GM06990 (cell line): ENCODE results near the gene LANCL3.
"Not testable (repeated sequence)": the region's sequence is repeated elsewhere in the genome, so short reads cannot be mapped to it uniquely, and the experiment has no call there.

Experiments
- DNase-seq: peaks from one replicate; pipeline ENCODE4 v3.0.0-alpha.2; 2011; ENCODE audit not compliant: insufficient read length; ENCODE audit errors: extremely low read depth
- H3K27me3 ChIP-seq: replicated peaks from 2 replicates; pipeline ENCODE4 v1.6.0; 2011; ENCODE audit warnings: low read length; ENCODE audit not compliant: control insufficient read depth, insufficient read depth
- H3K36me3 ChIP-seq: 2 replicates; pipeline ENCODE4 v1.5.1; 2011; ENCODE audit warnings: low read length; ENCODE audit not compliant: control insufficient read depth, insufficient read depth
- H3K4me3 ChIP-seq: replicated peaks from 2 replicates; pipeline ENCODE4 v1.5.1; 2011; ENCODE audit warnings: low read depth, mild to moderate bottlenecking, control low read depth, low read length
- TF ChIP-seq, protein P1 (sequence below): IDR thresholded peaks from 2 replicates; pipeline ENCODE4 v1.5.1; 2011; ENCODE audit warnings: low read length, control low read depth, mild to moderate bottlenecking, inconsistent platforms; ENCODE audit not compliant: insufficient read depth, poor library complexity, severe bottlenecking

The LANCL3 gene

DNA sequence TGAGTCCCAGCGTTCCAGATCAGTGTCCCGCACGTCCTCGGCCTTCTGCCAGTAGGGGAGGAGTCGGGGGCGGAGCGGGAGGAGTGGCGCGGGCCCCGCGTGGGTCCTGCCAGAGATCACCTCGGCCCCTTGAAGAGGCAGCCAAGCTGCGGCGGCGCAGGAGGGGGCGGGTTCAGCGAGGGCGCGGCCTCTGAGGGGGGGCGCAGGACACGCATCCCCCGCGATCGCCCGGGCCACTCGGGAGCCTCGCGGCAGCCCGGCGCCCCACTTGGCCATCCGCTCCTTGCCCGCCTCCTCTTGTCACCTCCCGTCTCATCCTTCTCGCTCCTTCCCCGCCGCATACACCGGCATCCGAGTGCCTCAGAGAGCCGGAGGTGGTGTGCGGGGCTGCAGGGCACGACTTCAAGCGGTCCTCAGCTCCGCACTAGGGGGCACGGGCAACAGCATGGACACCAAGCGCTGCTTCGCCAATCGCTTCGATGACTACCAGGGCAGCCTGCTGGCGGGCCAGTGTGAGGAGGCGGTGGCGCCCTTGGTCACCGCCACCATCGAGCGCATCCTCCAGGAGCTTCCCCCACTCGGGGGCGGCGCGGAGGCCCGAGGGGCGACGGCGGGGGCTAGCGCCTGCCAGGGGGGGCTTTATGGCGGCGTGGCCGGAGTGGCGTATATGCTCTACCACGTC, at the start of gene LANCL3:
TSS of gene LANCL3 (plus strand) at position 236 of the 682 bp plus-strand sequence. CDS start at position 446, 210 bp downstream.
- not testable (repeated sequence) for H3K4me3 ChIP-seq, H3K27me3 ChIP-seq, H3K36me3 ChIP-seq
- peak; percentile 6 for DNase-seq

DNA sequence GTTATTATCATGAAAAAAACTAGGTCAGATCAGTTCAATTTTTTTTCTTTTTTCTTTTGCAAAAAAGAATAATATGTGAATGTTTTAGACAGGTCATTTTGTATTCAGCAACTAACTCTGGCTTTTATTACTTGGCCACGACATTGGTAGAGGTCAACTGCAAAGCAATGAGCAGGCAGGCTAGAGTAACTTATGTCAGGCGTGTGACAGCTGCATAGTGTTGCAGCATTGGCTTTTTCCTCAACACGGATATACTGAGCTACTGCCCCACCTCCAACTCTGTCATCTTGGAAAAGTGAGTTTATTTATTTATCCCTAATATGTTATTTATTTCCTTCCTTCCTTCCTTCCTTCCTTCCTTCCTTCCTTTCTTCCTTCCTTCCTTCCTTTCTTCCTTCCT, 47.8 kb upstream of the LANCL3 start:
- not testable (repeated sequence) for H3K4me3 ChIP-seq, H3K36me3 ChIP-seq, DNase-seq, H3K27me3 ChIP-seq

DNA sequence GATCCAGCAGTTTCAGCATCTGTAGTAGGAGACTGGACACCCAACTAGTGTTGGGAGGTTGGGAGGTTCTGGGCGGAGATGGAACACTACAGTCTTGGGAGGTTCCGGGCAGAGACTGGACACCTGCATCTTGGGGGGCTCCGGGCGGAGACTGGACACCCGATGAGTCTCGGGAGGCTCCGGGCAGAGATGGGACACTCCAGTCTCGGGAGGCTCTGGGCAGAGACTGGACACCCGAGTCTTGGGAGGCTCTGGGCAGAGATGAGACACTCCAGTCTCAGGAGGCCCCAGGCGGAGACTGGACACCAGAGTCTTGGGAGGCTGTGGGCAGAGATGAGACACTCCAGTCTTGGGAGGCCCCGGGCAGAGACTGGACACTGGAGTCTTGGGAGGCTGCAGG, 29.5 kb upstream of the LANCL3 start:
- DNase-seq, result no peak
- TF ChIP-seq, protein P1, sequence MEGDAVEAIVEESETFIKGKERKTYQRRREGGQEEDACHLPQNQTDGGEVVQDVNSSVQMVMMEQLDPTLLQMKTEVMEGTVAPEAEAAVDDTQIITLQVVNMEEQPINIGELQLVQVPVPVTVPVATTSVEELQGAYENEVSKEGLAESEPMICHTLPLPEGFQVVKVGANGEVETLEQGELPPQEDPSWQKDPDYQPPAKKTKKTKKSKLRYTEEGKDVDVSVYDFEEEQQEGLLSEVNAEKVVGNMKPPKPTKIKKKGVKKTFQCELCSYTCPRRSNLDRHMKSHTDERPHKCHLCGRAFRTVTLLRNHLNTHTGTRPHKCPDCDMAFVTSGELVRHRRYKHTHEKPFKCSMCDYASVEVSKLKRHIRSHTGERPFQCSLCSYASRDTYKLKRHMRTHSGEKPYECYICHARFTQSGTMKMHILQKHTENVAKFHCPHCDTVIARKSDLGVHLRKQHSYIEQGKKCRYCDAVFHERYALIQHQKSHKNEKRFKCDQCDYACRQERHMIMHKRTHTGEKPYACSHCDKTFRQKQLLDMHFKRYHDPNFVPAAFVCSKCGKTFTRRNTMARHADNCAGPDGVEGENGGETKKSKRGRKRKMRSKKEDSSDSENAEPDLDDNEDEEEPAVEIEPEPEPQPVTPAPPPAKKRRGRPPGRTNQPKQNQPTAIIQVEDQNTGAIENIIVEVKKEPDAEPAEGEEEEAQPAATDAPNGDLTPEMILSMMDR, result no peak
- no peak overlapping the region for H3K4me3 ChIP-seq
- no peaks in the 10 kb centered on the region for H3K27me3 ChIP-seq
- H3K36me3 ChIP-seq, result no peaks in the 10 kb centered on the region

DNA sequence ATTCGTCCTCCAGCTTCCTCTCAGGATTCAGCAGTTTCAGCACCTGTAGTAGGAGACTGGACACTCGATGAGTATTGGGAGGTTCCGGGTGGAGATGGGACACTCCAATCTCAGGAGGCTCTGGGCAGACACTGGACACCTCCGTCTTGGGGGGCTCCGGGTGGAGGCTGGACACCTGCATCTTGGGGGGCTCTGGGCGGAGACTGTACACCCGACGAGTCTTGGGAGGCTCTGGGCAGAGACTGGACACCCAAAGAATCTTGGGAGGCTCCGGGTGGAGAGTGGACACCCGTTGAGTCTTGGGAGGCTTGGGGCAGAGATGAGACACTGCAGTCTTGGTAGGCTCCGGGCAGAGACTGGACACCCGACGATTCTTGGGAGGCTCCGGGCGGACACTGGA, 28.7 kb upstream of the LANCL3 start:
- Histone ChIP-seq H3K27me3 (no peaks in the 10 kb centered on the region), H3K4me3 (no peak overlapping the region), H3K36me3 (no peaks in the 10 kb centered on the region)
- DNase-seq, result no peak
- TF ChIP-seq, protein P1, result no peak

DNA sequence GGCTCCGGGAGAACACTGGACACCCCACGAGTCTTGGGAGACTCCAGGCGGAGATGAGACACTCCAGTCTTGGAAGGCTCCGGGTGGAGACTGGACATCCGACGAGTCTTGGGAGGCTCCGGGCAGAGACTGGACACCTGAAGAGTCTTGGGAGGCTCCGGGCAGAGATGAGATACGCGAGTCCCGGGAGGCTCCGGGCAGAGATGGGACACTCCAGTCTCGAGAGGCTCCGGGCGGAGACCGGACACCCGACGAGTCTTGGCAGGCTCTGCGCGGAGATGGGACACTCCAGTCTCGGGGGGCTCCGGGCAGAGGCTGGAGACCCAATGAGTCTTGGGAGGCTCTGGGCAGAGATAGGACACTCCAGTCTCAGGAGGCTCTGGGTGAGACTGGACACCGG, 28.1 kb upstream of the LANCL3 start:
- no peak overlapping the region for H3K4me3 ChIP-seq
- no peak for DNase-seq
- TF ChIP-seq, protein P1, result no peak
- no peaks in the 10 kb centered on the region for H3K27me3 ChIP-seq
- no peaks in the 10 kb centered on the region for H3K36me3 ChIP-seq

DNA sequence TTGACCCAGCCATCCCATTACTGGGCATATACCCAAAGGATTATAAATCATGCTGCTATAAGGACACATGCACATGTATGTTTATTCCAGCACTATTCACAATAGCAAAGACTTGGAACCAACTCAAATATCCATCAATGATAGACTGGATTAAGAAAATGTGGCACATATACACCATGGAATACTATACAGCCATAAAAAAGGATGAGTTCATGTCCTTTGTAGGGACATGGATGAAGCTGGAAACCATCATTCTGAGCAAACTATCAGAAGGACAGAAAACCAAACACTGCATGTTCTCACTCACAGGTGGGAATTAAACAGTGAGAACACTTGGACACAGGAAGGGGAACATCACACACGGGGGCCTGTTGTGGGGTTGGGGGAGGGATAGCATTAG, 26.9 kb upstream of the LANCL3 start:
- not testable (repeated sequence) for H3K27me3 ChIP-seq, DNase-seq, H3K36me3 ChIP-seq, H3K4me3 ChIP-seq

DNA sequence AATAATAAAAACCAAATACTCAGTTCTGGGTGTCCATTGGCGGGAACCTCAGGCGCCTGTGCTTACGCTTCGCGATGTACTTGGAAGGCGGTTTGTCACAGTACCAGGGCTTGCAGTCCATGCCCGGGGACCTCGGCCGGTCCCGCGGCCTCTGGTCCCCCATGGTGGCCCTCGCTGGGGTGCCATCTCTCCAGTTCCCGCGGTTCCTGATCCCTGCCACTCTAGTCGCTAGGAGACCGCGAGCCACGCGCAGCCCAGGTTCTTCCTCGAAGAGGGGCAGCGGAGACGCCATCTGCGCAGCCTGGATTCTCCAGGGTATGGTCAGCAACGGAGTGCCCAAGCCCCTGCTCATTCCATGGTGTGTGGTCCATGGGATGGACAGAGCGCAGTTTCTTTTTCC, 26.4 kb upstream of the LANCL3 start:
- H3K4me3 ChIP-seq, result no peak overlapping the region
- no peaks in the 10 kb centered on the region for H3K36me3 ChIP-seq
- DNase-seq, result no peak
- H3K27me3 ChIP-seq, result no peaks in the 10 kb centered on the region
- TF ChIP-seq, protein P1, result no peak

DNA sequence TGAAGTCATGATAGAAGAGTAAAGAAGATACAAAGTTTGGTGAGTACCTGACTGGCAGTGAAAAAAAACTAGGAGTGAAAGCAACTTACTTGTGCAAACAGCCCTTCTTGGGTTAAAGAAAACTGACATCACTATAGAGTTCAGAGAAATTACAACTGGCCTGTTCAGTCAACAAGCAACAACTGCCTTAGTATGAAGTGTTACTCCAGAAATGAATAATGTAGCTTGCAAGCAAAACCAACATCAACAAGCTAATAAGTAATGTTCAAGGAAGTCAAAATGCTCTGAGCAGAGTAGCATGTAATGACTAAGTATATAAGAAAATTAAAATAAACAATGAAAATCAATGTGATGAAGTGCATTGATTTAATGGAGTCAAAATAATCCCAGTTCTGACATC, 21.8 kb upstream of the LANCL3 start:
- not testable (repeated sequence) for DNase-seq, H3K27me3 ChIP-seq, H3K4me3 ChIP-seq, H3K36me3 ChIP-seq
